GM12801 (cell line): ENCODE measurements around the gene ZFYVE19.

Experiments used
- CTCF ChIP-seq: IDR thresholded peaks from one replicate; pipeline ENCODE4 v1.5.1; 2011; ENCODE audit warnings: control low read depth; ENCODE audit not compliant: insufficient read length; ENCODE audit errors: extremely low read depth

ZFYVE19 gene

DNA sequence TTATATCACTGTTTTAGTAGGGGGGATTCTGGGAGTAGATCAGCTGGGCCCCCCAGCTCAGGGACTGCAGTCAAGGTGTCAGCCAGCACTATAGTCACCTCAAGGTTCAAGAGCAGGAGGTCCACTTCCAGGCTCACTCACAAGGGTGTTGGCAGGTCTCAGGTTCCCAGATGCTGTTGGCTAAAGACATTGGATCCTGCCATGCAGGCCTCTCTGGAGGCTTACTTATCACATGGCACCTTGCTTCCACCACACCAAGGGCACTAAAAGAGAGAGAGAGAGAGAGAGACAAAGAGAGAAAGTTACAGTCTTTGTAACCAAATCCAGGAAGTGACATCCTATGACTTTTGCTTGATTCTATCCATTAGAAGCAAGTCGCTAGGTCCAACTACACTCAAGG lies 29.1 kb downstream of the ZFYVE19 start:
- no peak for TF ChIP-seq CTCF

- TF ChIP-seq CTCF: no peak
These were observed 31.9 kb downstream of the ZFYVE19 start for GRCh38 chr15:40838756-40839155.

- no peak for TF ChIP-seq CTCF
These were observed 34.9 kb downstream of the ZFYVE19 start for GRCh38 chr15:40841741-40842140.

DNA sequence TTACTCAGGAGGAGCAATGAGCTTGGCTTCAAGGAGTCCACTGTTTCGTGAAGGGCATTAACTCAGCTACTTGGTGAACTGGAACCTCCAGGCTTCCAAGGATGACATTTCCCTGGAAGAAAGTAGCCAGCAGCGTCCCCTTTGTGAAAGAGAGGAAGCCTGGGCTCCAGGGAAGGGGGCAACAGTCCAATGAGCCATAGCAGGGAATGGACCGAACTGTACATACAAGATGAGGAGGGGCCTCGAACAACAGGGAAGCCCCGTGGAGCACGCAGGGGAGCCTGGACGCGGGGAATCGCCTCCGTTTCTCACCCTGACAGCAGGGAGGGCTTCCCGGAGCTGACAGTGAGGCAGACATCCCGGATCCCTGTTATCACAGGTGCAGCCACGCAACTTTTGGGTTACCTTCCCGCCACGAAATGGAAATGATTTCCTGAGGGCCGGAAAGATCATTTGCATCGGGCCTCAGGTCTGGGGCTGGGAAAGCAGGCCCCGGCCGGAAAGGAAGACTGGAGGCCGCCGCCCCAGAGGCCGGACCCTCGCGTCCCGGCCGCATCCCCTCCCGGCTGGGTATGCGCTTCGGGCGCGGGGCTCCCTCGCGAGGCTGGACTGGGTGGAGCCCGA lies 36.5 kb downstream of the ZFYVE19 start:
- TF ChIP-seq CTCF: no peak

DNA sequence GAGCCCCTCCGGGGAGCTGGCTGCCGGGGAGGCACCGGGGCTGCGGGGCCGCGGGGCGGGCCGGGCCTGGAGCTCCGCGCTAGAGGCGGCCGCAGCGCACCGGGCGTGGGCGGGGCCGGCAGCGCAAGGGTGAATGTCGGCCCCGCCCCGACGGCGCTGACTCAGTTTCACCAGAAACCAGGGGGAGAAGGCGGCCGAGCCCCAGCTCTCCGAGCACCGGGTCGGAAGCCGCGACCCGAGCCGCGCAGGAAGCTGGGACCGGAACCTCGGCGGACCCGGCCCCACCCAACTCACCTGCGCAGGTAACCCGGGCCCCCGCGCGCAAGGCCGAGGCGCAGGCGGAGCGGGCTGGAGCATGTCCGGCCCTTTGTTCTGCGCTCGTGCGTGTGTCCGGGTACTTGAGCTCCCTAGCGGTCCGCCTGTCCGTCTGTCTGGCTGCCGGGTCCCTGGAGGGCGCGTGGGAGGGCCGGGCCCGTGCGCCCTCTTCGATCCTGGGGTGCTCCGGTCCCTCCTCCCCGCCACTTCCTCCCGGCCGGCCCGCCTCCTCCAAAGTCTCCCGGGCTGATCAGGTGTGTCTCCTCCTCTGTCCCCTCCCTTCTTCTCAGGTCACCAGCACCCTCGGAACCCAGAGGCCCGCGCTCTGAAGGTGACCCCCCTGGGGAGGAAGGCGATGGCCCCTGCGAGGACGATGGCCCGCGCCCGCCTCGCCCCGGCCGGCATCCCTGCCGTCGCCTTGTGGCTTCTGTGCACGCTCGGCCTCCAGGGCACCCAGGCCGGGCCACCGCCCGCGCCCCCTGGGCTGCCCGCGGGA lies 37.2 kb downstream of the ZFYVE19 start, which contains the start of gene SPINT1:
Gene SPINT1 (plus strand): TSS at position 164 of the 811 bp plus-strand sequence. CDS start 507 bp downstream, at position 671.
- no peak for TF ChIP-seq CTCF

DNA sequence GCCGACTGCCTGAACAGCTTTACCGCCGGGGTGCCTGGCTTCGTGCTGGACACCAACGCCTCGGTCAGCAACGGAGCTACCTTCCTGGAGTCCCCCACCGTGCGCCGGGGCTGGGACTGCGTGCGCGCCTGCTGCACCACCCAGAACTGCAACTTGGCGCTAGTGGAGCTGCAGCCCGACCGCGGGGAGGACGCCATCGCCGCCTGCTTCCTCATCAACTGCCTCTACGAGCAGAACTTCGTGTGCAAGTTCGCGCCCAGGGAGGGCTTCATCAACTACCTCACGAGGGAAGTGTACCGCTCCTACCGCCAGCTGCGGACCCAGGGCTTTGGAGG lies 37.8 kb downstream of the ZFYVE19 start:
- TF ChIP-seq CTCF: no peak

DNA sequence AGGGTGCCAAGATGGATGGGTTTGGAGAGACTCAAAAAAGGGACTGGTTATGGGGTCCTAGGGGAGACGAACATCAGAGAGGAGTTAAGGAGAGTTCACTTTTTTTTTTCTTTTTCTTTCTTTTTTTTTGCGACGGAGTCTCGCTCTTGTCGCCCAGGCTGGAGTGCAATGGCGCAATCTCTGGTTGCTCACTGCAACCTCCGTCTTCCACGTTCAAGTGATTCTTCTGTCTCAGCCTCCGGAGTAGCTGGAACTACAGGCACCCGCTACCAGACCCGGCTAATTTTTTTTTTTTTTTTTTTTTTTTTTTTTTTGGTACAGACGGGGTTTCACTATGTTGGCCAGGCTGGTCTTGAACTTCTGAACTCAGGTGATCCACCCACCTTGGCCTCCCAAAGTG lies 38.1 kb downstream of the ZFYVE19 start:
- no peak for TF ChIP-seq CTCF
